Breast epithelium (tissue), 3 donors: ENCODE results near the gene BFAR.
"Not testable (repeated sequence)": the region's sequence is repeated elsewhere in the genome, so short reads cannot be mapped to it uniquely, and the experiment has no call there.

Experiments used
- POLR2A ChIP-seq: fragments of 450-650 bp; IDR thresholded peaks from one replicate; pipeline ENCODE4 v1.6.1; 2016; ENCODE audit warnings: antibody characterized with exemption, mild to moderate bottlenecking, moderate library complexity
- POLR2AphosphoS5 ChIP-seq, 3 donors: sonication (generic); formaldehyde crosslinking; IDR thresholded peaks; one replicate each; pipeline ENCODE4 v1.6.1; 2017; ENCODE audit warnings: antibody characterized with exemption in 3 of 3
- TF ChIP-seq, protein P1 (sequence below), 3 donors: fragments of 450-650 bp; IDR thresholded peaks; one replicate each; pipeline ENCODE4 v1.5.1; 2016 to 2017; ENCODE audit warnings: antibody characterized with exemption in 3 of 3, mild to moderate bottlenecking in 3 of 3, moderate library complexity in 3 of 3

DNA sequence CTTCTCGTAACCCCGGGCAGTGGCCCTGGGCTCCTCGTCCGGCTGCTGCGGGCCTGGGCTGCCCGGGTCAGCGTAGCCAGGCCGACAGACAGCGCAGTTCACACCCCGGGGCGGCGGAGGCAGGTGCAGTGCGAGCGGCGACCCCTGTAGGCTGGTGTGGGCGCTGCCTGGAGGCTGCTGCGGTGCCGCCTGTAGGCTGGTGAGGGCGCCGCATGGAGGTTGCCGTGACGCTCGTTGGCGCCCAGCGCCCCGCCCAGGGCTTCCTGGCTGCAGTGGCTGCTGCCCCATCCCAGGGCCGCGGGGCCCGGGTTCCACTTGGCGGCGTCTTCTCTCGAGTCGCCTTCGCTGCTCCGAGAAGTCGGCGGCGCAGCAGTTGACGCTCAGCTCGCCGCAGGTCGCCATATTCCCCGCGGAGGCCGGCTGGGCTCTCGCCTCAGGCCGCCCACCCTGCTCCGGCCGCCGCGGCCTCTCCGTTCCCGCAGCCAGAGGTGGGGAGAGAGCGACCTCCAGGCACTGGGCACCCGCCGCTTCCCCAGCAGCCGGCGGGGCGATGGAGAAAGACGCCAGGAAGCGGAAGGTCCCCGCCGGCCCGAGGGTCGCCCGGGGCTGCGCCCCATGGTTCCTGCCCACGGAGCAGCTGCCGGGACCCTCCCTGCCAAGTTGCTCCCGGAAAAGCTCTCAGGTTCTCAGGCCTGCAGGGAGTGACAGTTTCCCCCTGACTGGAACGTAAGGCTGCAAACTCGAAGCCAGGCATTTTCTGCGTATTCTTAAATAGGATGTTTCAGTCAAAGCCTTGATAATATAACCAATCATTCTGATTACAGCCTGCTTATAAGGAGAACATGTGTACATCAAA is 70.6 kb downstream of the BFAR start, which contains the start of gene NPIPA3:
- TF ChIP-seq, protein P1, sequence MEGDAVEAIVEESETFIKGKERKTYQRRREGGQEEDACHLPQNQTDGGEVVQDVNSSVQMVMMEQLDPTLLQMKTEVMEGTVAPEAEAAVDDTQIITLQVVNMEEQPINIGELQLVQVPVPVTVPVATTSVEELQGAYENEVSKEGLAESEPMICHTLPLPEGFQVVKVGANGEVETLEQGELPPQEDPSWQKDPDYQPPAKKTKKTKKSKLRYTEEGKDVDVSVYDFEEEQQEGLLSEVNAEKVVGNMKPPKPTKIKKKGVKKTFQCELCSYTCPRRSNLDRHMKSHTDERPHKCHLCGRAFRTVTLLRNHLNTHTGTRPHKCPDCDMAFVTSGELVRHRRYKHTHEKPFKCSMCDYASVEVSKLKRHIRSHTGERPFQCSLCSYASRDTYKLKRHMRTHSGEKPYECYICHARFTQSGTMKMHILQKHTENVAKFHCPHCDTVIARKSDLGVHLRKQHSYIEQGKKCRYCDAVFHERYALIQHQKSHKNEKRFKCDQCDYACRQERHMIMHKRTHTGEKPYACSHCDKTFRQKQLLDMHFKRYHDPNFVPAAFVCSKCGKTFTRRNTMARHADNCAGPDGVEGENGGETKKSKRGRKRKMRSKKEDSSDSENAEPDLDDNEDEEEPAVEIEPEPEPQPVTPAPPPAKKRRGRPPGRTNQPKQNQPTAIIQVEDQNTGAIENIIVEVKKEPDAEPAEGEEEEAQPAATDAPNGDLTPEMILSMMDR (IDR thresholded peaks at IDR 0.05) = not testable (repeated sequence)
- TF ChIP-seq POLR2A; POLR2AphosphoS5 (IDR thresholded peaks at IDR 0.05): not testable (repeated sequence)
